Sigmoid colon (tissue), 4 donors: ENCODE data around the gene RAC2.

Experiments used
- CTCF ChIP-seq, 4 experiments: fragments of 450-650 bp in 3 of 4; fragments of 200-600 bp in 1 of 4; IDR thresholded peaks; one replicate each; pipeline ENCODE4 v1.5.1; 2016 to 2019; ENCODE audit warnings: antibody characterized with exemption in 4 of 4, mild to moderate bottlenecking in 3 of 4, moderate library complexity in 2 of 4
- EP300 ChIP-seq, 4 donors: sonication (generic); formaldehyde crosslinking; IDR thresholded peaks; one replicate each; pipeline ENCODE4 v1.6.1; 2017; ENCODE audit warnings: antibody characterized with exemption in 4 of 4
- POLR2A ChIP-seq, 2 donors: fragments of 450-650 bp; IDR thresholded peaks; one replicate each; pipeline ENCODE4 v1.6.1; 2016; ENCODE audit warnings: antibody characterized with exemption in 2 of 2, mild to moderate bottlenecking in 2 of 2, moderate library complexity in 2 of 2

- TF ChIP-seq POLR2A (IDR thresholded peaks at IDR 0.05) (no peak), EP300 (IDR thresholded peaks at IDR 0.05) (no peak), CTCF (IDR thresholded peaks at IDR 0.05) (no peak)
Measured at GRCh38 chr22:37240941-37241320, 3.1 kb downstream of the RAC2 start.
